HCT116 (cell line): ENCODE data around the gene KDM7A. TPM values are rescaled to one million over a fixed set of nuclear protein-coding genes. Genes with fewer than 3 reads are reported as not detected.

Source experiments
- ATAC-seq: fragments of 200-7000 bp; cut with Tn5 transposase; 2 replicates; pipeline ENCODE4 v1.9.1; 2020; ENCODE audit warnings: mild to moderate bottlenecking, moderate library complexity
- BruUV-seq: library from RNA; stranded (reverse); fragments of 400-500 nt; replicated peaks from 2 replicates; lab custom pipeline; 2021; lab: Mats Ljungman, UMichigan
- CTCF ChIA-PET: fragments of 300-600 bp; sonication (Branson Sonifier 250); formaldehyde crosslinking; loops from one replicate; lab custom pipeline; 2021; ENCODE audit warnings: antibody characterized with exemption; lab: Charles Lee
- POLR2A ChIA-PET: fragments of 300-600, 350-600 bp; sonication (Branson Sonifier 250); formaldehyde crosslinking; loops from one replicate; lab custom pipeline; 2021; ENCODE audit warnings: antibody characterized with exemption; lab: Charles Lee
- RAD21 ChIA-PET, 2 experiments: fragments of 300-600 bp; sonication (Branson Sonifier 250); formaldehyde crosslinking; loops; one replicate each; lab custom pipeline; 2023; ENCODE audit warnings: low total read pairs in 2 of 2; ENCODE audit not compliant: uncharacterized antibody in 2 of 2, unreplicated experiment in 2 of 2, low non-redundant PET in 1 of 2; lab: Charles Lee
- DNase-seq: peaks from one replicate; pipeline ENCODE4 v3.0.0-alpha.2; 2010; ENCODE audit warnings: low read depth, low spot score
- H2AFZ ChIP-seq: fragments of 200-600 bp; shearing (Covaris generic), sonication (generic); 2 replicates; pipeline ENCODE4 v1.6.1; 2017; ENCODE audit warnings: low read depth, mixed run types, mixed read lengths, antibody characterized with exemption, low read length; ENCODE audit not compliant: poor library complexity, severe bottlenecking
- H3K27ac ChIP-seq: 2 replicates; pipeline ENCODE4 v1.5.1; 2012; ENCODE audit warnings: low read depth, low read length
- H3K27me3 ChIP-seq: fragments of 200-600 bp; sonication (generic); 2 replicates; pipeline ENCODE4 v1.6.1; 2016; ENCODE audit warnings: mixed run types, low read length, mixed read lengths; ENCODE audit not compliant: insufficient read depth
- H3K36me3 ChIP-seq, 2 experiments: fragments of 200-500 bp in 1 of 2; fragments of 200-600 bp in 1 of 2; sonication (Bioruptor generic) in 1 of 2; sonication (generic) in 1 of 2; 2 replicates each; pipeline versions ENCODE4 v1.5.1 to v1.6.1; 2014 to 2016; ENCODE audit warnings: low read length in 2 of 2, inconsistent platforms in 1 of 2, mixed read lengths in 1 of 2, mixed run types in 1 of 2; ENCODE audit not compliant: insufficient read depth in 2 of 2, control insufficient read depth in 1 of 2
- H3K4me1 ChIP-seq, 2 experiments: fragments of 200-600 bp in 1 of 2; sonication (generic) in 1 of 2; 2 replicates each; pipeline versions ENCODE4 v1.5.1 to v1.6.1; 2012 to 2017; ENCODE audit warnings: low read length in 2 of 2, inconsistent platforms in 1 of 2, mild to moderate bottlenecking in 1 of 2, mixed read lengths in 1 of 2, mixed run types in 1 of 2, moderate library complexity in 1 of 2; ENCODE audit not compliant: insufficient read depth in 2 of 2, control insufficient read depth in 1 of 2
- H3K4me2 ChIP-seq: fragments of 200-600 bp; sonication (generic); 2 replicates; pipeline ENCODE4 v1.6.1; 2017; ENCODE audit warnings: mixed run types, low read length, mixed read lengths
- H3K4me3 ChIP-seq, 2 experiments: fragments of 200-600 bp in 1 of 2; sonication (generic) in 1 of 2; replicated peaks in 1 of 2; 2 replicates each; pipeline ENCODE4 v1.5.1; 2011 to 2016; ENCODE audit warnings: low read length in 2 of 2, control low read depth in 1 of 2, low read depth in 1 of 2, mild to moderate bottlenecking in 1 of 2, mixed read lengths in 1 of 2, mixed run types in 1 of 2
- H3K79me2 ChIP-seq: fragments of 200-600 bp; sonication (generic); 2 replicates; pipeline ENCODE4 v1.6.1; 2017; ENCODE audit warnings: mild to moderate bottlenecking, mixed run types, low read length, moderate library complexity, mixed read lengths; ENCODE audit not compliant: insufficient read depth
- H3K9ac ChIP-seq: fragments of 200-600 bp; sonication (generic); 2 replicates; pipeline ENCODE4 v1.6.1; 2016; ENCODE audit warnings: low read length, mixed read lengths
- H3K9me2 ChIP-seq: fragments of 200-600 bp; sonication (generic), shearing (Covaris generic); 2 replicates; pipeline ENCODE4 v1.6.1; 2017; ENCODE audit warnings: mixed run types, mild to moderate bottlenecking, moderate library complexity; ENCODE audit not compliant: insufficient read depth
- H3K9me3 ChIP-seq, 2 experiments: fragments of 200-500 bp in 1 of 2; fragments of 200-600 bp in 1 of 2; sonication (Bioruptor generic) in 1 of 2; sonication (generic) in 1 of 2; 2 replicates each; pipeline ENCODE4 v1.6.1; 2014 to 2017; ENCODE audit warnings: low read length in 2 of 2, mixed read lengths in 2 of 2, inconsistent platforms in 1 of 2, low read depth in 1 of 2, mild to moderate bottlenecking in 1 of 2, mixed run types in 1 of 2, moderate library complexity in 1 of 2; ENCODE audit not compliant: control insufficient read depth in 1 of 2, insufficient read depth in 1 of 2
- H4K20me1 ChIP-seq: fragments of 200-600 bp; sonication (generic), shearing (Covaris generic); 2 replicates; pipeline ENCODE4 v1.6.1; 2017; ENCODE audit warnings: mixed run types, mild to moderate bottlenecking, moderate library complexity; ENCODE audit not compliant: insufficient read depth
- CEBPB ChIP-seq: IDR thresholded peaks from 2 replicates; pipeline ENCODE4 v1.6.1; 2012; ENCODE audit warnings: low read depth
- EGR1 ChIP-seq: IDR thresholded peaks from 2 replicates; pipeline ENCODE4 v1.6.1; 2012; ENCODE audit warnings: low read depth
- ELF1 ChIP-seq: IDR thresholded peaks from 2 replicates; pipeline ENCODE4 v1.6.1; 2012; ENCODE audit warnings: low read depth, borderline replicate concordance
- EZH2 ChIP-seq: fragments of 200-600 bp; sonication (generic); IDR thresholded peaks from 2 replicates; pipeline ENCODE4 v1.6.1; 2017; ENCODE audit warnings: antibody characterized with exemption, mixed run types
- FOSL1 ChIP-seq: IDR thresholded peaks from 2 replicates; pipeline ENCODE4 v1.6.1; 2012; ENCODE audit warnings: low read depth
- JUND ChIP-seq: IDR thresholded peaks from 2 replicates; pipeline ENCODE4 v1.6.1; 2012
- POLR2A ChIP-seq: IDR thresholded peaks from 2 replicates; pipeline ENCODE4 v1.7.0; 2011; ENCODE audit warnings: borderline replicate concordance; ENCODE audit not compliant: insufficient read depth, insufficient read length; ENCODE audit errors: extremely low read depth
- POLR2AphosphoS5 ChIP-seq: IDR thresholded peaks from 2 replicates; pipeline ENCODE4 v1.6.1; 2011; ENCODE audit warnings: mild to moderate bottlenecking, low read depth, low read length, moderate library complexity
- RAD21 ChIP-seq: IDR thresholded peaks from 2 replicates; pipeline ENCODE4 v1.6.1; 2012; ENCODE audit warnings: low read depth, mild to moderate bottlenecking
- SIN3A ChIP-seq: IDR thresholded peaks from 2 replicates; pipeline ENCODE4 v1.6.1; 2012; ENCODE audit warnings: low read depth
- SP1 ChIP-seq: IDR thresholded peaks from 2 replicates; pipeline ENCODE4 v1.6.1; 2012; ENCODE audit warnings: low read depth
- TCF7L2 ChIP-seq: IDR thresholded peaks from 2 replicates; pipeline ENCODE4 v1.7.0; 2011; ENCODE audit warnings: borderline replicate concordance, inconsistent platforms; ENCODE audit not compliant: insufficient read depth, insufficient read length; ENCODE audit errors: extremely low read depth
- YY1 ChIP-seq: IDR thresholded peaks from 2 replicates; pipeline ENCODE4 v1.6.1; 2011; ENCODE audit warnings: low read length, low read depth, moderate library complexity, mild to moderate bottlenecking; ENCODE audit not compliant: insufficient replicate concordance; ENCODE audit errors: extremely low read depth
- ZFX ChIP-seq: fragments of 450-650 bp; IDR thresholded peaks from 2 replicates; pipeline ENCODE4 v1.6.1; 2017
- ZNF274 ChIP-seq: fragments of 200-500 bp; sonication (Bioruptor generic); IDR thresholded peaks from 2 replicates; pipeline ENCODE4 v1.6.1; 2014; ENCODE audit warnings: mild to moderate bottlenecking, low read depth, low read length, inconsistent platforms
- intact Hi-C: fragments of 100-400 bp; cut with micrococcal nuclease; formaldehyde crosslinking; loops from 2 replicates; pipeline ENCODE4 v1.10.0; 2022
- total RNA-seq: library from RNA; stranded (reverse); gene quantifications from one replicate; pipeline ENCODE4 v1.2.1, GENCODE V29; 2021; ENCODE audit not compliant: unreplicated experiment
- TF ChIP-seq, protein P1 (sequence below), 3 experiments: fragments of 200-600 bp in 1 of 3; sonication (generic) in 1 of 3; IDR thresholded peaks in 2 of 3; conservative IDR thresholded peaks in 1 of 3; 2 replicates each; pipeline ENCODE4 v1.5.1; 2012 to 2017; ENCODE audit warnings: low read depth in 2 of 3, low read length in 2 of 3, antibody characterized with exemption in 1 of 3, borderline replicate concordance in 1 of 3, control low read depth in 1 of 3, mild to moderate bottlenecking in 1 of 3, mixed read lengths in 1 of 3, mixed run types in 1 of 3, moderate library complexity in 1 of 3; ENCODE audit not compliant: insufficient read depth in 1 of 3
- TF ChIP-seq, protein P2 (sequence below): IDR thresholded peaks from 2 replicates; pipeline ENCODE4 v1.6.1; 2012
- TF ChIP-seq, protein P3 (sequence below): IDR thresholded peaks from 2 replicates; pipeline ENCODE4 v1.6.1; 2012
- TF ChIP-seq, protein P4 (sequence below): IDR thresholded peaks from 2 replicates; pipeline ENCODE4 v1.6.1; 2011; ENCODE audit warnings: mild to moderate bottlenecking, low read length, moderate library complexity; ENCODE audit not compliant: insufficient replicate concordance; ENCODE audit errors: extremely low read depth
- TF ChIP-seq, protein P5 (sequence below): IDR thresholded peaks from 2 replicates; pipeline ENCODE4 v1.6.1; 2012; ENCODE audit warnings: low read depth

Gene KDM7A
- total RNA-seq, 1 experiment from 2014 or later: 11.6 TPM

DNA sequence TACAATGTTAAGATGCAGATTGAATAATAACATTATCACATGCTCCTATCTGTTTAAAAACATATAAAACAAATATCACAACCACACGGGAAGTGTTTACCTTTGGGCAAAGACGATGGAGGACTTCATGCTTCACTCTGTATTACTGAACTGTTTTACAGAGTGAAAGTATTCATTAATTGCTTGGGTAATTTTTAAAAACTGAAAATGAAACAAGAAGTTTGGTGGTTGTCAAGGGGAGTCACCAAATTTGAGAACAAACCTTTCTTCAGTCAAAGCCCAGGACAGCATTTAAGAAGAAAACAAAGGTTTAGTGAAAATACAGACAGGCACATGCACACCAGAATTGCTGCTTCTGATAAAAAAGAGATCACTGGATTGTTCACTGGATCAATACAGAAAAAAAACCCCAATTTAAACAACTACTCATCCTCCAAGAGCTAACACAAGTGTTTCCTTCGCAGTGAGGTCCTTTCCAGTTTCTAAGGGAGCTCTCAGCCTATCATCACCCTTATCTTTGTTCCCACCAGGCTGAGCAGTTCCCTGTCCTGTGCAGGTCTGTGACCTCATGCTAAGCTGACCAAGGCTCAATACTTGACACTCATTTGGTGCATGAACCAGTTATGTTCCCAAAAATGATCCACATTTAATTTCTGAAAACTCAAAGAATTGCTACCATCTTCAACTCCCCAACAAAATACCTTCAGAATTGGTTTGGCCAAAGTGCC is 122.8 kb downstream of the KDM7A start:
- H3K9me3 ChIP-seq: no peaks in the 10 kb centered on the region
- H2AFZ ChIP-seq: no peak overlapping the region
- peaks cover 0 to 6% of the 10 kb centered on the region in 2 experiments; a peak in 1 of 4 replicates for H3K36me3 ChIP-seq
- no peak overlapping the region for H3K9ac ChIP-seq
- DNase-seq: no peak
- H3K4me2 ChIP-seq: no peak overlapping the region
- peaks cover 4 to 8% of the 10 kb centered on the region in 2 experiments for H3K4me1 ChIP-seq
- RAD21 ChIA-PET: no interaction called here
- BruUV-seq: no TSS peak
- H3K27me3 ChIP-seq: no peaks in the 10 kb centered on the region
- H3K9me2 ChIP-seq: no peaks in the 10 kb centered on the region
- CTCF ChIA-PET: no interaction called here
- H3K27ac ChIP-seq: no peak overlapping the region
- TF ChIP-seq FOSL1 (no peak), RAD21 (no peak), SP1 (no peak), TCF7L2 (no peak), JUND (no peak), POLR2AphosphoS5 (no peak), YY1 (no peak), EGR1 (no peak), EZH2 (no peak), CEBPB (no peak), ZNF274 (no peak), ZFX (no peak), SIN3A (no peak), ELF1 (no peak), POLR2A (no peak)
- TF ChIP-seq, protein P1, sequence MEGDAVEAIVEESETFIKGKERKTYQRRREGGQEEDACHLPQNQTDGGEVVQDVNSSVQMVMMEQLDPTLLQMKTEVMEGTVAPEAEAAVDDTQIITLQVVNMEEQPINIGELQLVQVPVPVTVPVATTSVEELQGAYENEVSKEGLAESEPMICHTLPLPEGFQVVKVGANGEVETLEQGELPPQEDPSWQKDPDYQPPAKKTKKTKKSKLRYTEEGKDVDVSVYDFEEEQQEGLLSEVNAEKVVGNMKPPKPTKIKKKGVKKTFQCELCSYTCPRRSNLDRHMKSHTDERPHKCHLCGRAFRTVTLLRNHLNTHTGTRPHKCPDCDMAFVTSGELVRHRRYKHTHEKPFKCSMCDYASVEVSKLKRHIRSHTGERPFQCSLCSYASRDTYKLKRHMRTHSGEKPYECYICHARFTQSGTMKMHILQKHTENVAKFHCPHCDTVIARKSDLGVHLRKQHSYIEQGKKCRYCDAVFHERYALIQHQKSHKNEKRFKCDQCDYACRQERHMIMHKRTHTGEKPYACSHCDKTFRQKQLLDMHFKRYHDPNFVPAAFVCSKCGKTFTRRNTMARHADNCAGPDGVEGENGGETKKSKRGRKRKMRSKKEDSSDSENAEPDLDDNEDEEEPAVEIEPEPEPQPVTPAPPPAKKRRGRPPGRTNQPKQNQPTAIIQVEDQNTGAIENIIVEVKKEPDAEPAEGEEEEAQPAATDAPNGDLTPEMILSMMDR (IDR thresholded peaks at IDR 0.05 in 2 of 3, conservative IDR thresholded peaks at IDR 0.05 in 1 of 3; ENCODE audit: borderline replicate concordance in 1 of 3, insufficient read depth in 1 of 3, low read depth in 2 of 3, low read length in 2 of 3): no peak
- TF ChIP-seq, protein P2, sequence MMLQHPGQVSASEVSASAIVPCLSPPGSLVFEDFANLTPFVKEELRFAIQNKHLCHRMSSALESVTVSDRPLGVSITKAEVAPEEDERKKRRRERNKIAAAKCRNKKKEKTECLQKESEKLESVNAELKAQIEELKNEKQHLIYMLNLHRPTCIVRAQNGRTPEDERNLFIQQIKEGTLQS: no peak
- TF ChIP-seq, protein P3, sequence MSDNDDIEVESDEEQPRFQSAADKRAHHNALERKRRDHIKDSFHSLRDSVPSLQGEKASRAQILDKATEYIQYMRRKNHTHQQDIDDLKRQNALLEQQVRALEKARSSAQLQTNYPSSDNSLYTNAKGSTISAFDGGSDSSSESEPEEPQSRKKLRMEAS: no peak
- TF ChIP-seq, protein P4, sequence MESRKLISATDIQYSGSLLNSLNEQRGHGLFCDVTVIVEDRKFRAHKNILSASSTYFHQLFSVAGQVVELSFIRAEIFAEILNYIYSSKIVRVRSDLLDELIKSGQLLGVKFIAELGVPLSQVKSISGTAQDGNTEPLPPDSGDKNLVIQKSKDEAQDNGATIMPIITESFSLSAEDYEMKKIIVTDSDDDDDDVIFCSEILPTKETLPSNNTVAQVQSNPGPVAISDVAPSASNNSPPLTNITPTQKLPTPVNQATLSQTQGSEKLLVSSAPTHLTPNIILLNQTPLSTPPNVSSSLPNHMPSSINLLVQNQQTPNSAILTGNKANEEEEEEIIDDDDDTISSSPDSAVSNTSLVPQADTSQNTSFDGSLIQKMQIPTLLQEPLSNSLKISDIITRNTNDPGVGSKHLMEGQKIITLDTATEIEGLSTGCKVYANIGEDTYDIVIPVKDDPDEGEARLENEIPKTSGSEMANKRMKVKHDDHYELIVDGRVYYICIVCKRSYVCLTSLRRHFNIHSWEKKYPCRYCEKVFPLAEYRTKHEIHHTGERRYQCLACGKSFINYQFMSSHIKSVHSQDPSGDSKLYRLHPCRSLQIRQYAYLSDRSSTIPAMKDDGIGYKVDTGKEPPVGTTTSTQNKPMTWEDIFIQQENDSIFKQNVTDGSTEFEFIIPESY: no peak
- TF ChIP-seq, protein P5, sequence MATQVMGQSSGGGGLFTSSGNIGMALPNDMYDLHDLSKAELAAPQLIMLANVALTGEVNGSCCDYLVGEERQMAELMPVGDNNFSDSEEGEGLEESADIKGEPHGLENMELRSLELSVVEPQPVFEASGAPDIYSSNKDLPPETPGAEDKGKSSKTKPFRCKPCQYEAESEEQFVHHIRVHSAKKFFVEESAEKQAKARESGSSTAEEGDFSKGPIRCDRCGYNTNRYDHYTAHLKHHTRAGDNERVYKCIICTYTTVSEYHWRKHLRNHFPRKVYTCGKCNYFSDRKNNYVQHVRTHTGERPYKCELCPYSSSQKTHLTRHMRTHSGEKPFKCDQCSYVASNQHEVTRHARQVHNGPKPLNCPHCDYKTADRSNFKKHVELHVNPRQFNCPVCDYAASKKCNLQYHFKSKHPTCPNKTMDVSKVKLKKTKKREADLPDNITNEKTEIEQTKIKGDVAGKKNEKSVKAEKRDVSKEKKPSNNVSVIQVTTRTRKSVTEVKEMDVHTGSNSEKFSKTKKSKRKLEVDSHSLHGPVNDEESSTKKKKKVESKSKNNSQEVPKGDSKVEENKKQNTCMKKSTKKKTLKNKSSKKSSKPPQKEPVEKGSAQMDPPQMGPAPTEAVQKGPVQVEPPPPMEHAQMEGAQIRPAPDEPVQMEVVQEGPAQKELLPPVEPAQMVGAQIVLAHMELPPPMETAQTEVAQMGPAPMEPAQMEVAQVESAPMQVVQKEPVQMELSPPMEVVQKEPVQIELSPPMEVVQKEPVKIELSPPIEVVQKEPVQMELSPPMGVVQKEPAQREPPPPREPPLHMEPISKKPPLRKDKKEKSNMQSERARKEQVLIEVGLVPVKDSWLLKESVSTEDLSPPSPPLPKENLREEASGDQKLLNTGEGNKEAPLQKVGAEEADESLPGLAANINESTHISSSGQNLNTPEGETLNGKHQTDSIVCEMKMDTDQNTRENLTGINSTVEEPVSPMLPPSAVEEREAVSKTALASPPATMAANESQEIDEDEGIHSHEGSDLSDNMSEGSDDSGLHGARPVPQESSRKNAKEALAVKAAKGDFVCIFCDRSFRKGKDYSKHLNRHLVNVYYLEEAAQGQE: no peak
- TF ChIP-seq, all 23 proteins: peak for 0
- H3K79me2 ChIP-seq: peaks cover 2% of the 10 kb centered on the region; the same call in 1 of the 2 replicates
- POLR2A ChIA-PET: interaction anchor here (1.2 kb wide), 1 partner anchor 9 kb away, joined by 3 read pairs; no protein-coding TSS in a partner anchor
- H4K20me1 ChIP-seq: no peaks in the 10 kb centered on the region
- no peak for ATAC-seq
- no peak overlapping the region for H3K4me3 ChIP-seq
- intact Hi-C loops: no loop called here
